ENCODE data around the gene C2CD3.
"Not testable (repeated sequence)": the region's sequence is repeated elsewhere in the genome, so short reads cannot be mapped to it uniquely, and the experiment has no call there.

The C2CD3 gene

DNA sequence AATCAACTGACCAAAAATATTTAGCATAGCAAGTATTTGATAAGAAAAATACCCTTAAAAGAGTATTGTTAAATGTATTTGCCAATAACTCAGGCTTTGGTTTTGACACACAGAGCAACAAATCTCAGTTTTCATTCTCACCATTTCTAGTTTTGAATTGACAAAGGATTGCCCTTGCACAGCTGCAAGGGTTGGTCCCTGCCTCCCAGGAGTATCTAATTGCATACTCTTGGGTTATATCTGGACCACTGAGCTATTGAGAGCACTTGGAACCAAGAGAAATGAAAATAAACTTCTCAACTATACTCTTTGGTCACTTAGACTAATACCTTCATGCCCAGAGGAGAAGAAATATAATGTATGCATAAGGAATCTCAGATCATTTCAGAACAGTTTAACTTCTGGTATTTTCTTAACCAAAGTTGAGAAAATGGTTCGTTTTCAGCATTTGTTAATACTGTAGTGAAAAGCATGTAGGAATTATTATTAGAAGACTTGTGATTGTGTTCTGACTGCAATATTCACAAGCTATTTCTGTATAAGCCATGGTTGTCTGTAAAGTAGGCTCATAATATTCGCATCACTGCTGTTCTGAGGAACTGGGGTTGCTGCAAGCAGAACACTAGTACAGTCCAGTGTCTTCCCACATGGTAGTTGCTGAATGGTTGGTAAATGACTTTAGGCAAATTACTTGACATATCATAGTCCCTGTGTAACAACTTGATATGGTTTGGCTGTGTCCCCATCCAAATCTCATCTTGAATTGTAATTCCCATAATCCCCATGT lies 7.9 kb downstream of the C2CD3 start:
- DNase-seq (ENCODE audit: low read depth, low spot score) = no peak

- no peak for DNase-seq (ENCODE audit: low read depth, low spot score)
Observed at GRCh38 chr11:74159642-74160041, 11.2 kb downstream of the C2CD3 start.

GRCh38 chr11:74157169-74157568 lies 13.6 kb downstream of the C2CD3 start:
- DNase-seq (ENCODE audit: low read depth, low spot score) = peak; percentile 6

- peak; percentile 46 for DNase-seq (ENCODE audit: low read depth, low spot score)
Observed at GRCh38 chr11:74154620-74155281, 16.1 kb downstream of the C2CD3 start.

- no peak for DNase-seq (ENCODE audit: low read depth, low spot score)
Observed at GRCh38 chr11:74153224-74153623, 17.6 kb downstream of the C2CD3 start.

GRCh38 chr11:74147199-74147929 lies 23.4 kb downstream of the C2CD3 start:
- DNase-seq (ENCODE audit: low read depth, low spot score) = peak; percentile 11

DNA sequence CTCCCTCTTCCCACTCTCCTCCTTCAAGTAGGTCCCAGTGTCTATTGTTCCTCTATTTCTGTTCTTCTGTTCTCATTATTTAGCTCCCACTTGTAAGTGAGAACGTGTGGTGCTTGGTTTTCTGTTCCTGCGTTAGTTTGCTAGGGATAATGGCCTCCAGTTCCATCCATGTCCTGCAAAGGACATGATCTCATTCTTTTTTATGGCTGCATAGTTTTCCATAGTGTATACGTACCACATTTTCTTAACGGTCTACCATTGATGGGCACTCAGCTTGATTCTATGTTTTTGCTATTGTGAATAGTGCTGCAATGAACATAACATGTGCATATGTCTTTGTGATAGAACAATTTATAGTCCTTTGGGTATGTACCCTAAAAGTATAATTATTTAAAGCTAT lies 26.2 kb downstream of the C2CD3 start:
- DNase-seq (ENCODE audit: low read depth, low spot score) = no peak

GRCh38 chr11:74142624-74143023 lies 28.2 kb downstream of the C2CD3 start:
- peak; percentile 61 for DNase-seq (ENCODE audit: low read depth, low spot score)

DNA sequence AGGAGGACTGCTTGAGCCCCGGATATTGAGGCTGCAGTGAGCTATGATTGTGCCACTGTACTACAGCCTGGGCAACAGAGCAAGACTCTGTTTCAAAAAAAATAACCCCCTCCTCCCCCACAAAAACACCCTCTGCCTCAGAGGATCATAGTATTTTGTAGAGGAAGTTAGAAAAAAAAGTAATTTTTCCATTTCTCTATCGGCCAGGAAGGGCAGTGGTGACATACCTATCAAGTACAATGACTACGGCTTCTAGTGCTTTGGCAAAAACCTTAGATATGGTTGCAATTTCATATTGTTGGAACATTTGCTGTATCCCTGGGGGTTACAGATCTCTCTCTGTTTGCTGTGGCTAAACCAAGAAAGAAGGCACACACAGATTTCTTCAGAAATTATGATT lies 28.9 kb downstream of the C2CD3 start:
- DNase-seq (ENCODE audit: low read depth, low spot score) = no peak

- peak; percentile 54 for DNase-seq (ENCODE audit: low read depth, low spot score)
Observed at GRCh38 chr11:74141241-74141695, 29.5 kb downstream of the C2CD3 start.

DNA sequence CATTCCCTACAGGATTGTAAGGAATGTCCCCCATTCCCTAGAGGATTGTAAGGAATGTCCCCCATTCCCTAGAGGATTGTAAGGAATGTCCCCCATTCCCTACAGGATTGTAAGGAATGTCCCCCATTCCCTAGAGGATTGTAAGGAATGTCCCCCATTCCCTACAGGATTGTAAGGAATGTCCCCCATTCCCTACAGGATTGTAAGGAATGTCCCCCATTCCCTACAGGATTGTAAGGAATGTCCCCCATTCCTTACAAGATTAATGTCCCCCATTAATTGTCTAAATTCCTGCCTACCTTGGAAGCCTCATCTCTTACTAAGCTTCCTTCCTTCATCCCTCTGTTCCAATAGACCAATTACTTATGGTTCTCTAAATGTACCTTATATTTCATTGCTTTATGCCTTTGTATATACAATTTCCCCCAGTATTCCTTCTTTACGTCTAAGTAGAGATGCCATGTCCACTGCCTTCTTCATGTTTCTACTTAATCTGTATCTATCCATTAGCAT lies 30.8 kb downstream of the C2CD3 start:
- not testable (repeated sequence) for DNase-seq (ENCODE audit: low read depth, low spot score)

DNA sequence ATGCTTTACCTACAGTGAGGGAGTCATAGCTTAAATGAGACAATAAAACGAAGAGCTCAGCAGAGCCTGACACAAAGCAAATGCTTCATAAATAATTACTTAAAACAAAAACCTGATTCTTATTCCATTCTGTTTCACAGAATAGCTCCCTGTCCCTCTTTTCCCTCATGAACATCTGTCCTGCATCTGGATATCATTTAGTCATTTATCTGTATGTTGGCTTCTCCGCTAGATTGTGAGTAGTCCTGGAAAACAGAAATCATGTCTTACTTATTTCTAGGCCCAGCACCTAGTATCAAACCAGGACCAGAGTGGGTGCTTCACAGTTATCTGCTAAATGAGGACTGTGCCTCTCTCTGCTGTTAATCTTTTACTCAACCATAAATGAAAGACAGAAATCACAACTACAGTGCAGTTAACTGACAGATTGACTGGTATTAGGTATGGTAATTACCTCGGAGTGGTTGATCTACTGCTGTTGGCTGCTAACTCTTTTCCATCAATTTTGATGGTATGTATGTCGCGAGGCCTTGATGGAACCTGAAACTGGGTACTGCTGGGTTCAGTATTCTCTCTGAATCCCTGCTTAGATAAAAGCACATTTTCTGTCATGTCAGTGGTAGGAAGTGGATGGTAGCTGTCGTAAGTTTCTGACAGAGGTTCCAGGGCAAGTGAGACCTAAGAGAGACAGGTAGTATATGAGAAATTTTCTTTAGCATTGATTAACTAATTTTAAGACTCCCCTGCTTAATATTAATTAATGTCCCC lies 31.5 kb downstream of the C2CD3 start:
- DNase-seq (ENCODE audit: low read depth, low spot score) = no peak

DNA sequence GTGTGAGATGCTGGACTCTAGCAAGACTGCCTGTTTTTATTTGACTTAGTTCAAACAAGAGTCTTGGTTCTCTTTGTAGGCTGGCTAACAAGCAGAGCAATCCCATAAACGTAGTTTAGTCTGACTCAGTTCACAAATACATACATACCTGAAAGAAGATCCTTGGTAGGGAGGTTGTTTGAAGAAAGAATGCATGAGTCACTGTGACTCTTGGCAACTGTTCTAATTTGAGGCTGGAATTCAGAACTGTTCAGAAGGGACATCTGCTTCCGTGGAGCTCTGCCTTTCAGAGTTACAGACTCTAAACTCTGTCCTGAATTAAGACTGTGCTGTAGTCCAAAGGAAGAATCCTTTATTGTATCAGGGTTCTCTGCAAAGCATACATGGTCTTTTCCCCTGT lies 32.2 kb downstream of the C2CD3 start:
- DNase-seq (ENCODE audit: low read depth, low spot score) = peak; percentile 96

- DNase-seq (ENCODE audit: low read depth, low spot score) = peak; percentile 51
Observed at GRCh38 chr11:74138021-74138420, 32.8 kb downstream of the C2CD3 start.

GRCh38 chr11:74135127-74135840 lies 35.5 kb downstream of the C2CD3 start:
- no peak for DNase-seq (ENCODE audit: low read depth, low spot score)

DNA sequence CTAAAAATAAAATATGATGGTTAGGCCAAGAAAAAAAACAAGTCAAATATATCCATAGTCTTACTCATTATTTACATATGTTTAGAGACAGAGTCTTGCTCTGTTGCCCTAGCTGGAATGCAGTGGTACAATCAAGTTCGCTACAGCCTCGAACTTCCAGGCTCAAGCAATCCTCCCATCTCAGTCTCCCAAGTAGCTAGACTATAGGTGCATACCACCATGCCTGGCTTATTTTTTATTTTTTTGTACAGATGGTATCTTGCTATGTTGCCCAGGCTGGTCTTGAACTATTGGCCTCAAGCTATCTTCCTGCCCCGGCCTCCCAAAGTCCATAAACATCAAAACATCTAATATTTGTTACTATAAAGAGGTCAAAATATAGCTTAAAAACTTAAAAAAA lies 36.1 kb downstream of the C2CD3 start:
- no peak for DNase-seq (ENCODE audit: low read depth, low spot score)

DNA sequence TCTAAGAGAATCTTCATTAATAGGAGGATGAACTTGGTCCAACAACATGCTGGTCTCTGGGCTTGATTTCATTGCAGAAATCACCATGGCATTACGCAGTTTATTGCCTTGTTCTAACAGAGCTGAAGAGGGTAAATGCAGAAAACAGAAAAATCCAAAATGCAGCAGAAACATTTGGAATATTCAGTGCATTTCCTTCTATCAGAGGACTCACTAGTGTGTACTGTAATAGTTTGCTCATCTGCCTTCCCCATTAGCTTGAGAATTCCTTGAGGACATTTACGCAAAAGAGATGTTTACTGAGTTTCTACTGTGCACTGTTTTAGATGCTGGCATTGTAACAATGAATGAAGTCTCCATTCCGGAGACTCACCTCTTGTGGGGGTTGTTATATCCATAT lies 37.4 kb downstream of the C2CD3 start:
- DNase-seq (ENCODE audit: low read depth, low spot score) = no peak

- DNase-seq (ENCODE audit: low read depth, low spot score) = no peak
Observed at GRCh38 chr11:74132833-74133232, 38.0 kb downstream of the C2CD3 start.

DNA sequence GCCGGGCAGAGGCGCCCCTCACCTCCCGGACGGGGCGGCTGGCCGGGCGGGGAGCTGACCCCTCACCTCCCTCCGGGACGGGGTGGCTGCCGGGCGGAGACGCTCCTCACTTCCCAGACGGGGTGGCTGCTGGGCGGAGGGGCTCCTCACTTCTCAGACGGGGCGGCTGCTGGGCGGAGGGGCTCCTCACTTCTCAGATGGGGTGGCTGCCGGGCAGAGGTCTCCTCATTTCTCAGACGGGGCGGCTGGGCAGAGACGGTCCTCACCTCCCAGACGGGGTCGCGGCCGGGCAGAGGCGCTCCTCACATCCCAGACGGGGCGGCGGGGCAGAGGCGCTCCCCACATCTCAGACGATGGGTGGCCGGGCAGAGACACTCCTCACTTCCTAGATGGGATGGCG lies 41.7 kb downstream of the C2CD3 start:
- DNase-seq (ENCODE audit: low read depth, low spot score) = not testable (repeated sequence)

- DNase-seq (ENCODE audit: low read depth, low spot score) = peak; percentile 15
Observed at GRCh38 chr11:74123008-74123448, 47.8 kb downstream of the C2CD3 start.

GRCh38 chr11:74121804-74122203 lies 49.0 kb downstream of the C2CD3 start:
- DNase-seq (ENCODE audit: low read depth, low spot score) = no peak
